Erythroblast (primary cell): ENCODE data around the gene FAM47C.
"Not testable (repeated sequence)": the region's sequence is repeated elsewhere in the genome, so short reads cannot be mapped to it uniquely, and the experiment has no call there.

Experiments
- DNase-seq, 2 experiments: peaks; one replicate each; lab custom pipeline; 2025; lab: John Stamatoyannopoulos, UW
- GATA1 ChIP-seq: IDR thresholded peaks from 2 replicates; pipeline ENCODE4 v1.6.1; 2011; ENCODE audit warnings: low read depth, mild to moderate bottlenecking, control low read depth, low read length, moderate library complexity
- POLR2A ChIP-seq: IDR thresholded peaks from 2 replicates; pipeline ENCODE4 v1.6.1; 2011; ENCODE audit warnings: mild to moderate bottlenecking, low read length

Gene FAM47C

DNA sequence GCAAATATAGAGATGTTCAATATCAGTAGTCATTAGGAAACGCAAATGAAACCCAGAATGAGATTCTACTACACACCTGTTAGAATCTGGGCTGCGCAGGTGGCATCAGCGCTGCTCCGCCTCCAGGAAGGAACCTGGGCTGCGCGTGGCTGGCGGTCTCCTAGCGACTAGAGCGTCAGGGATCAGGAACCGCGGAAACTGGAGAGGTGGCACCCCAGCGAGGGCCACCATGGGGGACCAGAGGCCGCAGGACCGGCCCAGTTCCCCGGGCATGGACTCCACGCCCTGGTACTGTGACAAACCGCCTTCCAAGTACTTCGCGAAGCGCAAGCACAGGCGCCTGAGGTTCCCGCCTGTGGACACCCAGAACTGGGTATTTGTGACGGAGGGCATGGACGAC lies at the start of gene FAM47C:
FAM47C (plus strand) TSS at position 185 of the 400 bp plus-strand sequence; CDS start at position 230, 45 bp downstream.
- DNase-seq = not testable (repeated sequence)

DNA sequence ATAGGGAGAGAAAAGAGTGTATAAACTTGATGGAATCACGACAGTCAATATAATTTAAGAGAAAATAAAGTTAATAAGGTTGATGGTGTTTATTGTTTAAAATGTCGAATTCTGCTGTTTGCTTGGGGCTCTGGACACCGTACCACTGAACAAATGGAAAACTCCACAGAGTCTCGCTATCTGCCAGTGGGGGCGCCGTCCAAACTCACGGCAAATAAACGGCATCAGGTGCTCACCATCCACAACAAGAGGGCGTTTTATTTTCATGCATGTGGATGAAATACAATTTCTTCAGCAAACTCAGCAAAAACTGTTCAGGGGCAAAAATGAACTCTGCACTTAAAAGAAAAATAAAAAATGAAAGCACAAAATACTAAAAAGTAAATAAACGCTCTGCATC lies 46.6 kb upstream of the FAM47C start:
- no peak for DNase-seq
- no peak for TF ChIP-seq GATA1
- no peak for TF ChIP-seq POLR2A

DNA sequence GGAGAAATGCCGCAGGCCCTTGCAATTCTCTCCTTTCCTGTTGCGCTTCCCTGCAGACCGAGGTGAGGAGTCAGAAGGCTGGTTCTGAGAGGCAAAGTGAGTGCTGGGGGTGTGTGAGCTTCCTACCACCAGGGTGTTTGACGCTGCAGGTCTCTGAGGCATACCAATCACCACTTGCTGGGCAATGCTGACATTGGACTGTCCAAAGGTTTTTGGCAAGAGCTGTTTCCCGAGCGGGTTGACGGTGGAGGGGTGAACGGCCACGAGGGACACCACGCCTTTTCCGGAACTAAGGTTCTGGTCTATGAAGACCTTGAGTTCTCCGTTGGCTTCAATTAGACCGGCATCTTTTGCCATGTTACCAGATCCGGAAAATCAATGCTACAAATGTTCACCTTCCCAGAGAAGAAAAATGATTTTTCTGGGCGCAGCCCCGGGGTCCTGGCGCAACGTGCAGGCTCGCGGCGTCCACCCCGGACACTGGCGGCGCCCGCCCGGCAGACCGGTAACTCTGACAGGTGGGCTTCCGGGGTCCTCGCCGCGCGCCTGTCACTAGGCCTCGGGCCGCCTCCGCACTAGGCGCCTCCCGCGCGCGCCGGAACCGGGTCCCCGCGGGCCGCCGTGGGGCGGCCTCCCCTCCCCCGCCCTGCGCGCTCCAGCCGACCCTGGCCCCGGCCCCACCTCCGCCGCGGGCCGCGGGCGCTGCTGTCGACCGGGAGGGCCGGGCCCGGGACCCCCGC lies 44.9 kb upstream of the FAM47C start:
- no peak for DNase-seq
- TF ChIP-seq GATA1 (no peak), POLR2A (no peak)

DNA sequence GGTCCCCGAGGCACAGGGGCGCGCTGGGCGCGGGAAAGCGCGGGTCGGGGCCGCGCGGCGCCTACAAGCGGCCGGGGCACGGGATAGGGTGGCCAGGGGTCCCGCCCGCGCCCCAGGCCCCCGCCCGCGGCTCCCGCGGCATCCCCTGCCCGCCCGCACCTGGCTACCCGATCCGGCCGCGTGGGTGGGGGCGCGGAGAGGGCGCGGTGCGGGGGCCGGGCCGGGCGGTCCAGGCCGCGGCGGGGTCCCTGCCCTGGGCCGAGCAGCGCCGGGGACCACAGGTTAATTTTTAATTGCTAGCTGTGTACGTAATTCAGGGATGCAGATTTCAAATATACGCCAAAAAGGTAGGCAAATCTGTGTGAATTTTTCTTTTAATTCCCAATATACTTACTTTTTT lies 44.3 kb upstream of the FAM47C start:
- DNase-seq = no peak

GRCh38 chrX:36973575-36973974 lies 34.6 kb upstream of the FAM47C start:
- DNase-seq = no peak
- TF ChIP-seq POLR2A = no peak
- no peak for TF ChIP-seq GATA1

More for the DNA sequence above, 44.3 kb upstream of the FAM47C start:
- no peak for TF ChIP-seq GATA1
- no peak for TF ChIP-seq POLR2A

DNA sequence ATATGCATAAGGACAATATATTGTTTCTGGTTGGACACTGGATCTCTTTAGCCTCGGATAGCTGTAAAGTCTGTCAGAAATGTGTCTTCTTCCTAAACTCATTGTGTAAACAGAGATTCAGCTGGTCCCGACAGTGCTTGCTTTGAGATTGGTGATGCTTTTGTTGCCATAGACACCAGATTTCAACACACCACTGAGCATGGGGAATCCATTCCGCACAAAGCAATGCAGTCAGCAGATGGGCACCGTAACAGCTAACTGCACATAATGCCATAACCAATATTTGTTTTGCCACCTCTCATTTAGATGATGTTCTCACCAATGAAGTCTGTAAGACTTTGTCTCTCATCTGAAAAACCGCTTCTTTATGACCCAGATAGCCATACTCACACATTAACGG lies 33.3 kb upstream of the FAM47C start:
- TF ChIP-seq POLR2A (no peak), GATA1 (no peak)
- no peak for DNase-seq

DNA sequence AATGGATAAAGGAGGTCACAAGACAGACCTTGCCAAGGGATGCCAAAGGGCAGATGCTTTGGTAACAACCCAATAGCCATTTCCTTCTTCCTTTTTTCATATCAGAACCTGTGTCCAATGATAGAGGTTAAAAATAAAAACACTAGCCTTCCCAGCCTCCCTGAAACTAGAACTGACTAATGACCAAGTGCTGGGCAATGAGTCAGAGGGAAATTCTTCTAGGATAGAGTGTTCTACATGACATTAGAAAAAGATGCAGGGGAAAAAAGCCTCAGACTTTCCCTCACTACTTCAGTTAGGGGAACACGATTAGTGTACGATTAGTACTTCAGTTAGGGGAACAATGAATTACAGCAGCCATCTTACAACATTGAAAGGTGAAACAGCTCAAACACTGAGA lies 29.3 kb upstream of the FAM47C start:
- TF ChIP-seq POLR2A = no peak
- no peak for TF ChIP-seq GATA1
- DNase-seq = no peak

GRCh38 chrX:36983831-36984230 lies 24.3 kb upstream of the FAM47C start:
- no peak for TF ChIP-seq POLR2A
- no peak for TF ChIP-seq GATA1
- no peak for DNase-seq

DNA sequence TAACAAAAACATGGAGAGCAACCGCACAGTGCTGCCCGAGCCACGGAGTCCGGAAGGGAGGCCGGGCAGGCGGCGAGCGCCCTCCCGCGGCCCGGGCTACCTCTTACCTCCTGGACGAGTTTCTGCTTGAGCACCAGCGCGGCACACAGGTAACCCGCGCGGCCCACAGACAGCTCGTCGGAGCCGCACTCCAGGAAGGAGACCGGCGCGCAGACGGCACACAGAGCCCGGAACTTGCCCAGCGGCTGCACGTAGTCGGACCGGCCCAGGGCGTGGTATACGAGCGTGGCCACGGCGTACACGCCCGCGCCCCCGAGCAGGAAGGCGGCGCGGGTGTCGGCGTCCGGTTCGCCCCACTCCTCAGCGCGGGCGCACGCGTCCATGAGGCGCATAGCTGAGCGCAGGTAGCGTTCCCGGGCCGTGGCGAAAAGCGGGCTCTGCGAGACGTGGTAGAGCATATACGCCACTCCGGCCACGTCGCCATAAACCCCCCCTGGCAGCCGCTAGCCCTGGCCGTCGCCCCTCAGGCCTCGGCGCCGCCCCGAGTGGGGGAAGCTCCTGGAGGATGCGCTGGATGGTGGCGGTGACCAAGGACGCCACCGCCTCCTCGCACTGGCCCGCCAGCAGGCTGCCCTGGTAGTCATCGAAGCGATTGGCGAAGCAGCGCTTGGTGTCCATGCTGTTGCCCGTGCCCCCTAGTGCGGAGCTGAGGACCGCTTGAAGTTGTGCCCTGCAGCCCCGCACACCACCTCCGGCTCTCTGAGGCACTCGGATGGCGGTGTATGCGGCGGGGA lies 22.6 kb upstream of the FAM47C start:
- DNase-seq = peak; percentile 1

- TF ChIP-seq GATA1 (no peak), POLR2A (no peak)
- DNase-seq = no peak
Measured at GRCh38 chrX:36986231-36986630, 21.9 kb upstream of the FAM47C start.

DNA sequence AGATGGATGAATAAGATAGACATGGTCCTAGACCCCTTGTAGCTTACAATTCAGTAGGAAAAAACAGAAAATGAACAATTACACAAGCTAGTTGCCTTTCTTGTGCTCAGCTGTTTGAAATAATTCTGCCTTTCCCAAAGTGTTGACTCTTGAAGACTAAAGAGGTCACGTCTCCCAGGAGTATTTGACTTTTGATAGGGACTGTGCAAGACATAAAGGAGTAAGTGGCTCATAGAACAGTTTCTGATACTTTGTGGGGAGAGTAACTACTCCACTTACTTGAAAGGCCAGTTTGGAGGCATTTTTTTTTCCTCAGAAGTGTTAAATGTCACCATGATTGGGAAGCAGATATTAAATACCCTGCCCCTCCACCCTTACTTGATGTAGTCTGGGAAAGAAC lies 21.0 kb upstream of the FAM47C start:
- DNase-seq = not testable (repeated sequence)

- TF ChIP-seq GATA1 = no peak
- TF ChIP-seq POLR2A = no peak
- no peak for DNase-seq
Measured at GRCh38 chrX:37000140-37000539, 8.0 kb upstream of the FAM47C start.

- TF ChIP-seq POLR2A (no peak), GATA1 (no peak)
- no peak for DNase-seq
Measured at GRCh38 chrX:37010496-37010895, 2.3 kb downstream of the FAM47C start.

GRCh38 chrX:37034260-37034659 lies 26.1 kb downstream of the FAM47C start:
- not testable (repeated sequence) for DNase-seq

GRCh38 chrX:37036674-37037220 lies 28.6 kb downstream of the FAM47C start:
- DNase-seq = not testable (repeated sequence)

- not testable (repeated sequence) for DNase-seq
Measured at GRCh38 chrX:37038814-37039213, 30.6 kb downstream of the FAM47C start.

DNA sequence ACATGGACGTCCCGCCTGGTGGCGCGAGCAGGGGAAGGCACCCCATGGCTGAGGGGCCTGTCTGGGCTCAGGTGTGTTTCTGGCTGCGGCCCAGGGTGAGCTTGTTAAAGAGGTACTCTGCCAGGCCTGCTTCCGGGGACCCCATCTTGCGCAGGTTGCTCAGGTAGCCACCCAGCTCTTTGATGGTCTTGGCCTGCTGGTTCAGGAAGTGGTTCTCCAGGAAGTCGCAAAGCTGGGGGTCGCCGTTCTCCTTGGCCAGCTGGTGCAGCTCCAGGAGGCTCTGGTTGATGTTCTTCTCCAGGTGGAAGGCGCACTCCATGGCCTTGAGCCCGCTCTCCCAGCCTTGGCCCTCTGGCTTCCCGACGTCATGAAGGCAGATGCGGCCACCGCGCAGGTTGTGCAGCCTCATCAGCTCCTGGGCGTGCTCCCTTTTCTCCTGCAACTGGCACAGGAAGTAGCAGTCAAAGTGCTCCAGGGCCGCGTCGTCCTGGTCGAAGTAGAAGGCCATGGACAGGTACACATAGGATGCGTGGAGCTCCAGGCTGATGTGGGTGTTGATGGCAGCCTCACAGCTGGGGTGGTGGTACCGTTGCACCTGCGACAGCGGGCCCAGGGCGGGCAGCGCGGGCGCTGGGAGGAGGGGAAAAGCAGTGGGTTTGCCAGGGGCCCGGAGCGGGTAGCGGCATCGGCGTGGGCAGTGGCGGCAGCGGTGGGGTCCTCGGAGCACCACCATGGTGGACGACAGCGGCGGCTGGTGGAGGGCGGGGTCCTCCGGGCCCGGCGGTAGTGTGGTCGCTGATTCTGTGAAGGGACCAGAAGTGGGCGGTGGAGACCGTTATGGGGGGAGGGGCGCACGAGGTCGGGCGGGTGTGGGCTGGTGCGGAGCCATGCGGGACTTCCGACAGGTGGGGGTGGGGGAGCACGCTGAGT lies 35.1 kb downstream of the FAM47C start:
- not testable (repeated sequence) for DNase-seq
